Measurements from ENCODE around the gene ZYG11B. TPM values are rescaled to one million over a fixed set of nuclear protein-coding genes. Genes with fewer than 3 reads are reported as not detected.

ZYG11B gene
- total and polyA plus RNA-seq, 9 of the 15 experiments (the other 6 are each of a cell fraction or from before 2014, with no cell fraction given) = 4.9 to 22.2 (median 12.2) TPM

DNA sequence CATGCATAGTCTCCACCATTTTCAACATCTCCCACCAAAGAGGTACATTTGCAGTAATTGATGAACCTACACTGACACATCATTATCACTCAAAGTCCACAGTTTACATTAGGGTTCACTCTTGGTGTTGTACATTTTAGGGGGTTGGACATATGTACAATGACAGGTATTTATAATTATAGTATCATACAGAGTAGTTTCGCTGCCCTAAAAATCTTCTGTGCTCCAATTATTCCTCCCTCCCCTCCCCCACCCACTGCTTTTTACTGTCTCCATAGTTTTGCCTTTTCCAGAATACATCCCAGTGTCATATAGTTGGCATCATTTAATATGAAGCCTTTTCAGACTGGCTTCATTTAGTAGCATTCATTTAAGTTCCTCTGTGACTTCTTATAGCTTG, 41.7 kb upstream of the ZYG11B start (continued):
- TF ChIP-seq, protein P1, sequence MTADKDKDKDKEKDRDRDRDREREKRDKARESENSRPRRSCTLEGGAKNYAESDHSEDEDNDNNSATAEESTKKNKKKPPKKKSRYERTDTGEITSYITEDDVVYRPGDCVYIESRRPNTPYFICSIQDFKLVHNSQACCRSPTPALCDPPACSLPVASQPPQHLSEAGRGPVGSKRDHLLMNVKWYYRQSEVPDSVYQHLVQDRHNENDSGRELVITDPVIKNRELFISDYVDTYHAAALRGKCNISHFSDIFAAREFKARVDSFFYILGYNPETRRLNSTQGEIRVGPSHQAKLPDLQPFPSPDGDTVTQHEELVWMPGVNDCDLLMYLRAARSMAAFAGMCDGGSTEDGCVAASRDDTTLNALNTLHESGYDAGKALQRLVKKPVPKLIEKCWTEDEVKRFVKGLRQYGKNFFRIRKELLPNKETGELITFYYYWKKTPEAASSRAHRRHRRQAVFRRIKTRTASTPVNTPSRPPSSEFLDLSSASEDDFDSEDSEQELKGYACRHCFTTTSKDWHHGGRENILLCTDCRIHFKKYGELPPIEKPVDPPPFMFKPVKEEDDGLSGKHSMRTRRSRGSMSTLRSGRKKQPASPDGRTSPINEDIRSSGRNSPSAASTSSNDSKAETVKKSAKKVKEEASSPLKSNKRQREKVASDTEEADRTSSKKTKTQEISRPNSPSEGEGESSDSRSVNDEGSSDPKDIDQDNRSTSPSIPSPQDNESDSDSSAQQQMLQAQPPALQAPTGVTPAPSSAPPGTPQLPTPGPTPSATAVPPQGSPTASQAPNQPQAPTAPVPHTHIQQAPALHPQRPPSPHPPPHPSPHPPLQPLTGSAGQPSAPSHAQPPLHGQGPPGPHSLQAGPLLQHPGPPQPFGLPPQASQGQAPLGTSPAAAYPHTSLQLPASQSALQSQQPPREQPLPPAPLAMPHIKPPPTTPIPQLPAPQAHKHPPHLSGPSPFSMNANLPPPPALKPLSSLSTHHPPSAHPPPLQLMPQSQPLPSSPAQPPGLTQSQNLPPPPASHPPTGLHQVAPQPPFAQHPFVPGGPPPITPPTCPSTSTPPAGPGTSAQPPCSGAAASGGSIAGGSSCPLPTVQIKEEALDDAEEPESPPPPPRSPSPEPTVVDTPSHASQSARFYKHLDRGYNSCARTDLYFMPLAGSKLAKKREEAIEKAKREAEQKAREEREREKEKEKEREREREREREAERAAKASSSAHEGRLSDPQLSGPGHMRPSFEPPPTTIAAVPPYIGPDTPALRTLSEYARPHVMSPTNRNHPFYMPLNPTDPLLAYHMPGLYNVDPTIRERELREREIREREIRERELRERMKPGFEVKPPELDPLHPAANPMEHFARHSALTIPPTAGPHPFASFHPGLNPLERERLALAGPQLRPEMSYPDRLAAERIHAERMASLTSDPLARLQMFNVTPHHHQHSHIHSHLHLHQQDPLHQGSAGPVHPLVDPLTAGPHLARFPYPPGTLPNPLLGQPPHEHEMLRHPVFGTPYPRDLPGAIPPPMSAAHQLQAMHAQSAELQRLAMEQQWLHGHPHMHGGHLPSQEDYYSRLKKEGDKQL (CRISPR knock-in tag; IDR thresholded peaks at IDR 0.05; ENCODE audit: borderline replicate concordance) = no peak
- no peak for TF ChIP-seq POLR2AphosphoS2 (IDR thresholded peaks at IDR 0.05; ENCODE audit: low read length)
- TF ChIP-seq MECOM (CRISPR knock-in tag; IDR thresholded peaks at IDR 0.05) = no peak
- no peak for TF ChIP-seq ZNF57 (CRISPR knock-in tag; IDR thresholded peaks at IDR 0.05)
- no peak for TF ChIP-seq NR1H2 (CRISPR knock-in tag; IDR thresholded peaks at IDR 0.05)

Data from K562 (cell line).